ENCODE results near the gene PPARGC1A.
A peak's percentile ranks its signal among the peaks of the same experiment; 100 is the strongest.

The PPARGC1A gene

DNA sequence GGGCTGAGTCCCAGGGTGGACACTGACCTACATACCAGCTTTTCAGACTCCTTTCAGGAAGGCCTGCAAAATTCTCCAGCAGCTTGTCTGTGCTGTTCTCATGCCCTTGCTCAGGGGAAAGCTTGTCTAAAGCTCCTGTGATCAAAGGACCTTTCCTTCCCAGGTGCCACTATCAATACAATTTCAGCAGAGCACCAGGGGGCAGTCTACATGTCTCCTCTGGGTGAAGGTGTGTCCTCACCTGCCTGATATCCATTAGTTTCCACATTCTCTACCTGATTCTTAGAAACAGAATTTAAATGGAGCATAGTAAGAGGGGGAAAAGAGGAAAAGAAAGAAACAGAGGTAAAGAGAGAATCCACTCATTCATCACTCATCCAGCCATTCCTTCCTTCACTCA lies 114.2 kb downstream of the PPARGC1A start:
- no peak for DNase-seq

DNA sequence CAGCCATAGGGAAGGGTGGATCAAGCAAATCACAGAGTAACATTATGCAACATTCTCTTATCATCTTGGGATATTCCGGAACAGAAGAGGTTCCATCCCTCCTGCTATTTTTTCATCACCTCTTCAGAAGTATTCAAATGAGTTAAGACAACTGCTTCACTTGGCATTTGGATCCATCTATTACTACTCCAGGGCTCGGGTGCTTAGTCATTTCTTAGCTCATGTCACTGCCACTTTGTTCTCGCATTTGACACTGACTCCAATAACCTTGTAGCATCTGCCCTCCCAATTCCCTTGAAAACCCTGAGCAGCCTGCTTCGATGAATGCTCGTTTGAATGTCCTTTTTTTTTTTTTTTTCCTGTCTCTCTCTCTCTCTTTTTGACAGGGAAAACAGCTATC lies 114.9 kb downstream of the PPARGC1A start:
- no peak for DNase-seq

DNA sequence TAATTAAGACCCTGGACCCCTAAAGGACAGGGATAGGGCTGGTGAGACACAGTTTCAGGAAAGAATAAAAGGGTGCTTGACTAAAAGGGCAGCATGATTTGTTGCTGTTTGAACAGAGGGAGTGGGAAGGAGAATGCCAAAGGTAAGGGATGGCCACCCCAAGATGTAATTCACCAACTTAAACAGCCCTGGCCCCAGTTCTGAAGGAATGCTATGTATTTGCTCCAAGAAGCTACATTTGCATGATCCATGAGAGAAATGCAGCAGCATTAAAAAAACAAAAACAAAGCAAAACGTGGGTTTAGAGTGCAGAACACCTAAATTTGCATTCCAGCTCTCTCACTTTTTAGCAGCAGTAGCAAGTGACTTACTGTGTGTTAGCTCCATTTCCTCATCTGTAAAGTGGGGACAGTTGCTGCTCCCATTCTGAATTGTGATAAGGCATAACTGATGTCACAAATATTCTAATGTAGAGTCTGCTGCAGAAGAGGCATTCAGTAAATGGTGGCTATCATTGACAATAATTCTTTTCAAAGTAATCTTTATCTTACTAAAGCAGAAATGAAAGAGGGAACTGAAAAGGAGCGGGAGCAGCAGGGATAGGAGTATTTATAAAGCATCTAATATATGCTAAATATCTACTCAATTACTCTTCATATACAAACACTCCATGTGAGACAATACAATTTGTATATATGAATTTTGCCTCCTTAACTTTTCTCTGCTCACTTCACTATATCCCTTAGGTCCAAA lies 115.8 kb downstream of the PPARGC1A start:
- DNase-seq, result no peak

DNA sequence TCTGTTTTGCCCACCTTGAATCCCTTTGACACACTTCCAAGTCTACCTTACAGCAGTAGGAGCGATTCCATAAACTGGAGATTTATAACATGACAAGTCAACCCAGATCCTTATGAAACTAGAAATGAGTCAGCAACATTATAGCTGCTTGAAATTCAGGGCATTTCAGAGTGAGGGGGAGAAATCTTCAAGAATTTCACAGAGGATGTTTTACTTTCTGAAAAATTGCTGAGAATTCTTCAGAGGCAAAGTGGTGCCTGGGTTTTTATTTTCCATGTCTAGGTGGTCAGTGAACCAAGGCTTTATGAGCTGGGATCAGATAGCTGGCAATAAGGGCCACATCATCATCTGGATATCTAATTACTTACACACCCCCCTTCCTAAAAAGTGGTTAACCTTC lies 119.8 kb downstream of the PPARGC1A start:
- no peak for DNase-seq

DNA sequence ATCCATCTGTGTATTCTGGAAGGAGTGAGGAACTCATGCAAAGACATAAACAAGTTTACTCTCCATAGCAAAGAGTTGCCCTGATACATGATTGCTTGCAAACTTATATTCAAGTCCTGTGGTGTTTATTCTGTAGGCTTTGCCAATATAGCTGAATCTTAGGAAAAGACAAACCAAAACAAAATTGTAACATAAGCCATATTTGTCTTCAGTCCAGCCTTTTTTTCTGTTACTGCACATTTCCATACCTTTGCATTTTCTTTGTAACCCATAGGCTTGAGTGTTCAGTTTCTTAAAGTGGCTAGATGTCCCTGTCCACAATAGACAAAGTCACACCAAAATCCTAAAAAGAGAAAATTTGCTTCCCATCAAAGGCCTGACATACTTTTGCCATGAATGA lies 120.4 kb downstream of the PPARGC1A start:
- DNase-seq, result no peak

DNA sequence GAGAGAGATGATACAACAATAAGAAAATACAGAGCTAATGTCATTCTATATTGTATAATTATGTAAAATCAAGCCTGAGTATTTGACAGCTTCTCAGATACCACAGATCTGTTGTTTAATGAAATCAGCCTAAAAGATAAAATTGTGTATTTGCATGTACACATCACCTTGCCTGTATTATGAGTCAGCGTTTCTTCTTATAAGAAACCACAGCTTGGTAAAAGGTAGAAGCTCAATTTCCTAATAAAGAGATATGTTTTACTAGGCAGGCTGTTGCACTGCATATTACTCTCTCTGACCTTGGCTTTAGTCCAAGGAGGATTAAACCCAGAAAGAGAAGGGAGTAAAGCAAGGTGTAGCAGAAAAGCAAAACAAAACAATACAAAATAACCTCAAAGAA lies 121.3 kb downstream of the PPARGC1A start:
- DNase-seq, result no peak

DNA sequence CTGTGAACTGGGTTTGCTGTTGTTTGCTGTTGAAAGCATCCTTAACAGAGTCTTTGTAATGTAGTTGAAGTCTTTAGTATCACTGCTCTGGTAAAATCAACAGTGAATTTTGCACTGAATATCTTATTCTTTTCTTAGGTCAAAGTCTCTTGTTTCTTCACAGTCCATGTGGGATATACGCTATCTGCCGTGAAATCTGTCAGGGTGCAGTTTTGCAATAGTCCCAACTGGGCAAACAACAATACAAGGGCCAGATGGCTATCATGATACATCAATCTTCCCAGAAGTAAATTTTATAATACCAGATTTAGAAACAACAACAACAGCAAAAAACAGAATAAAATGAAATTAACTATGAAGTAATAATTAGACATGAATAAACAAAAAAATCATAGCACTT lies 123.5 kb downstream of the PPARGC1A start:
- DNase-seq, result no peak

DNA sequence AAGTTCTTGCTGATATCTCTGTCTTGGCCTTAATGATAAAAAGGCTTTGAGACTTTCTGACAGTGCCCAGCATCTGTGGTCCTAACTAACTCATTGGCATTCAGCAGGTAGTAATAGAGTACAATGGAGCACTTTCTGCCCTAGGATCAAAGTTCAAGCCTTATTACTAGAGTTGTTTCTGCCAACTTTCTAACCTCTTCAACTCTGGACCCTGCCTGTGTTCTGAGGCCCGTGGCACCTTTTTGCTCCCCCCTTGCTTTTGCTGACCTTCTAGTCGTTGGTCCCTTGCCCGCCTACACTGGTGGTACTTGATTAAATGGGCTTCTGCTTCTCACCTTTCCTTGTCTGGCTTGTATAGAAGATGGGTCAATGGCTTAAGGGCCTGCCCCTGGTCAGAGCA lies 126.3 kb downstream of the PPARGC1A start:
- DNase-seq, result no peak

- DNase-seq, result no peak
These were observed 127.3 kb downstream of the PPARGC1A start for GRCh38 chr4:23762551-23762950.

DNA sequence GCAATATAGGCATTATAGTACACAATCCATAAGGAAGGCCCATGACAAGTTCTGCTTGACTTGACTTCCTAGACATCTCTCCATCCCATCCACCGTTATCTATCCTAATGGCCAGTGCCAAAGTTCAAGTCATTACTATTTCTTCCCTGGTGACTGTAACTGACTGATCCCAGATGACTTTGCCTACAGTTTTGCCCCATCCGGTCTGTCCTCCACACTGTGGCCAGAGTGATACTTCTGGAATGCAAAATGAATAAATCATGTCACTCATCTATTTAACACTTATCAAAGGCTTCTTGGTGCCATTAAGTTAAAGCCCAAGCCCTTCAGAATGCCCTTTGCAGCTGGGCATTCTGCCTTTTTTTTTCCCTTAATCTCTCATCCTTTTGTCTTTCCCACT lies 130.8 kb downstream of the PPARGC1A start:
- no peak for DNase-seq

GRCh38 chr4:23754688-23755087 lies 135.2 kb downstream of the PPARGC1A start:
- DNase-seq, result no peak

GRCh38 chr4:23750125-23750524 lies 139.7 kb downstream of the PPARGC1A start:
- no peak for DNase-seq

DNA sequence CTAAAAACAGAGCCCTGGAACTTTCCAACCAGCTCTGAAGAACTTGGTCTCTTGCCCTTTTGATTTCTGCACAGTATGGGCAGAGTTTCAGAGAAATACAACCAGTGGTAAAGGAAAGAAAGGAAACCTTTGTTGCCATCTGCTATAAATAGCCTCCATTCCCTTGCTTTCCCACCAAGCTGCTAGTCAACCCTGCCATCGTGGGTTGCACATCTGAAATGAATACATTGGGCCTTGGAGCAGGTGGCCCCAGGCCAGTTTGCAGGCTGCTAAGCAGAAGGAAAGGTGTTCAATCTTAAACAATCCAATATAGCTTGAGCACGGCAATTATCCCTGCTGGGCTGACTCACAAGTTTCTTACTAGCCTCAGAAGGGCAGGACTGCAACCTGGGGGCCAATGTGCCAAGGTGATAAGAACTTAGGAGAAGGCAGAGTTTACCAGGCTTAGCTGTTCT lies 142.5 kb downstream of the PPARGC1A start:
- DNase-seq, result peak in 27 of 51 donors; percentile 0 to 60 (median 7)

GRCh38 chr4:23746672-23747071 lies 143.2 kb downstream of the PPARGC1A start:
- no peak for DNase-seq

GRCh38 chr4:23746027-23746426 lies 143.8 kb downstream of the PPARGC1A start:
- no peak for DNase-seq

DNA sequence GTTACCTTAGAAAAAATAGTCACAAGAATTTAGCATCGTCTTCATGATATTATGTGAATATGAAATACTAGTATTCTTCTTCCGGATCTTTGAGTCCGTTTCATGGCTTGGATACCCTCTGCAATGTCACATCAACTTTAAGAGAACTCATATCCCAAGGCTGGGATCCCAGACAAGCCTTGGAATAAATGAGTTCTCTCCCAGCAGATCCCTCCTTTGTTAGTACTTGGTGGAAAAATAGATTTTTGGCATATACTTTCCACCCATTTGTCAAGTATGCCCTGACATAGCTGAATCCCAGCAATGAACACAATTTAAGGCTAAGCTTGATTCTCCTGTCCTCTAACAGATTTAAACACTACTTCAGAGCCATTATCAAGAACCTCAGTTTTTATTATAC lies 144.5 kb downstream of the PPARGC1A start:
- no peak for DNase-seq
